SU-DHL-6 (cell line): ENCODE measurements around the gene RECK.

ENCODE experiments used
- H2AFZ ChIP-seq: fragments of 200-600 bp; sonication (generic); 2 replicates; pipeline ENCODE4 v1.6.1; 2014; ENCODE audit warnings: low read depth, mild to moderate bottlenecking, moderate library complexity, mixed read lengths, antibody characterized with exemption, low read length; ENCODE audit not compliant: severe bottlenecking
- H3F3A ChIP-seq: fragments of 200-600 bp; shearing (Covaris generic); 2 replicates; pipeline ENCODE4 v1.6.0; 2016; ENCODE audit warnings: antibody characterized with exemption, mild to moderate bottlenecking; ENCODE audit not compliant: insufficient read depth
- H3K27ac ChIP-seq: fragments of 200-600 bp; sonication (generic); 2 replicates; pipeline ENCODE4 v1.5.1; 2016; ENCODE audit warnings: low read depth, mild to moderate bottlenecking, low read length, moderate library complexity, mixed read lengths
- H3K27me3 ChIP-seq: fragments of 200-600 bp; sonication (generic), shearing (Covaris generic); 2 replicates; pipeline ENCODE4 v1.6.0; 2014; ENCODE audit warnings: mild to moderate bottlenecking, low read length
- H3K36me3 ChIP-seq: fragments of 200-600 bp; sonication (generic); 2 replicates; pipeline ENCODE4 v1.6.1; 2014; ENCODE audit warnings: mild to moderate bottlenecking, low read length, mixed read lengths
- H3K4me2 ChIP-seq: fragments of 300-600, 200-600 bp; shearing (Covaris generic), sonication (generic); 2 replicates; pipeline ENCODE4 v1.6.0; 2014; ENCODE audit warnings: low read length, low read depth, mild to moderate bottlenecking; ENCODE audit not compliant: poor library complexity, severe bottlenecking
- H3K4me3 ChIP-seq: fragments of 200-600 bp; sonication (generic); 2 replicates; pipeline ENCODE4 v1.5.1; 2014; ENCODE audit warnings: antibody characterized with exemption, low read length, mild to moderate bottlenecking, mixed read lengths; ENCODE audit not compliant: insufficient read depth, poor library complexity, severe bottlenecking
- H3K79me2 ChIP-seq: fragments of 200-600 bp; sonication (generic); 2 replicates; pipeline ENCODE4 v1.6.1; 2014; ENCODE audit warnings: mild to moderate bottlenecking, low read length, moderate library complexity; ENCODE audit not compliant: insufficient read depth
- H3K9ac ChIP-seq: fragments of 200-600 bp; sonication (generic); 2 replicates; pipeline ENCODE4 v1.7.0; 2014; ENCODE audit warnings: mild to moderate bottlenecking, low read length
- H3K9me2 ChIP-seq: fragments of 200-600 bp; sonication (generic); replicated peaks from 2 replicates; pipeline ENCODE4 v1.6.1; 2014; ENCODE audit warnings: low read length; ENCODE audit not compliant: insufficient read depth
- H3K9me3 ChIP-seq: fragments of 200-600 bp; sonication (generic); 2 replicates; pipeline ENCODE4 v1.6.1; 2014; ENCODE audit warnings: low read length, mixed read lengths; ENCODE audit not compliant: insufficient read depth
- H4K20me1 ChIP-seq: fragments of 200-600 bp; sonication (generic); 2 replicates; pipeline ENCODE4 v1.6.1; 2014; ENCODE audit warnings: low read depth, mild to moderate bottlenecking, antibody characterized with exemption, low read length, moderate library complexity, mixed read lengths
- EZH2phosphoT487 ChIP-seq: fragments of 200-600 bp; sonication (generic), shearing (Covaris generic); conservative IDR thresholded peaks from 2 replicates; pipeline ENCODE4 v1.6.1; 2018; ENCODE audit warnings: mild to moderate bottlenecking, antibody characterized with exemption, low read length, moderate library complexity, mixed read lengths
- TF ChIP-seq, protein P1 (sequence below): fragments of 200-600 bp; sonication (generic); IDR thresholded peaks from one replicate; pipeline ENCODE4 v1.5.1; 2017; ENCODE audit warnings: antibody characterized with exemption, mild to moderate bottlenecking, low read length, moderate library complexity; ENCODE audit not compliant: insufficient read depth, poor library complexity, severe bottlenecking

Gene RECK

DNA sequence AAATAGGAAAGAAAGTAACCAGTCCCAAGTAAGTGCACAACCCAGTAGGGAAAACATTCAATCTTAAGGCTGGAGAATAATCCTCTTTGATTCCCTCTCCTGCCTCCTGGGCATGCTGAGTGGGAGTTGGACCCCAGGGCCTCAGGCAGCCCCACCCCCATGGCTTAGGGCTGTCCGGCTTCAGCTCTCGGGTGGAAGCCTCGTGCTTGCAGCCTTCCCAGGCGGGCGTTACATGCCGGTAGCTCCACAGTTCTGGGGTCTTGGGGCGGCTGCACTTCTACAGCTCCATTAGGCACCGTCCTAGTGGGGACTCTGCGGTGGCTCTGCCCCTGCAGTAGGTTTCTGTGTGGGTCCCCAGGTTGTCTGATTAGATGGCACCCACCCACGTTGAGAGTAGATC lies 109.9 kb downstream of the RECK start:
- no peak overlapping the region for H3K4me3 ChIP-seq
- no peaks in the 10 kb centered on the region for H3K79me2 ChIP-seq

DNA sequence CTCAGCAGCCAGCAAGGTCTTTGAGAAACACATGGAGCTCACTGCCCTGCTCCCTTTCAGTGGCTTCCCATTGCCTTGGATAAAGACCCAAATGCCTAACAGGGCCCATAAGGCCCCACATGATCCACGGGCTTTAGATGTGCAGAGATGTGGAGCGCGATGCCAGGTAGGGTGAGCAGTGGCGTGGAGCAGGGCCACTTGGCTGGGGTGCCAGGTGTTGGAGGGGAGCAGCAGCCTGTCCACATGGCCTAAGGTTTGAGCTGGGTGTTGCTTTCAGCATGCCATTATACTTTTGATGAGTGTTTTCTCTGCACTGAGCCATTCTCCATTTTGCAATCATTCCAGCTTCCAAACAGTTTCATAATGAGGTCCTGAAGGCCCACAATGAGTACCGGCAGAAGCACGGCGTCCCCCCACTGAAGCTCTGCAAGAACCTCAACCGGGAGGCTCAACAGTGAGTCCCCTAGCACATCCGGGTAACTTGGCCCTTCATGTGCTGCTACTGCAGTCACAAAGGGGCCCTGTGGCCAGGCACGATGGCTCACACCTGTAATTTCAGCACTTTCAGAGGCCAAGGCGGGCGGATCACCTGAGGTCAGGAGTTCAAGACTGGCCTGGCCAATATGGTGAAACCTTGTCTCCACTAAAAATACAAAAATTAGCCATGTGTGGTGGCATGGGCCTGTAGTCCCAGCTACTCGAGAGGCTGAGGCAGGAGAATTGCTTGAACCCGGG lies 110.9 kb downstream of the RECK start:
- no peak overlapping the region for H3K27ac ChIP-seq
- no peaks in the 10 kb centered on the region for H4K20me1 ChIP-seq
- no peak overlapping the region for H3K9ac ChIP-seq
- no peaks in the 10 kb centered on the region for H3K9me3 ChIP-seq
- TF ChIP-seq EZH2phosphoT487 = no peak
- TF ChIP-seq, protein P1, sequence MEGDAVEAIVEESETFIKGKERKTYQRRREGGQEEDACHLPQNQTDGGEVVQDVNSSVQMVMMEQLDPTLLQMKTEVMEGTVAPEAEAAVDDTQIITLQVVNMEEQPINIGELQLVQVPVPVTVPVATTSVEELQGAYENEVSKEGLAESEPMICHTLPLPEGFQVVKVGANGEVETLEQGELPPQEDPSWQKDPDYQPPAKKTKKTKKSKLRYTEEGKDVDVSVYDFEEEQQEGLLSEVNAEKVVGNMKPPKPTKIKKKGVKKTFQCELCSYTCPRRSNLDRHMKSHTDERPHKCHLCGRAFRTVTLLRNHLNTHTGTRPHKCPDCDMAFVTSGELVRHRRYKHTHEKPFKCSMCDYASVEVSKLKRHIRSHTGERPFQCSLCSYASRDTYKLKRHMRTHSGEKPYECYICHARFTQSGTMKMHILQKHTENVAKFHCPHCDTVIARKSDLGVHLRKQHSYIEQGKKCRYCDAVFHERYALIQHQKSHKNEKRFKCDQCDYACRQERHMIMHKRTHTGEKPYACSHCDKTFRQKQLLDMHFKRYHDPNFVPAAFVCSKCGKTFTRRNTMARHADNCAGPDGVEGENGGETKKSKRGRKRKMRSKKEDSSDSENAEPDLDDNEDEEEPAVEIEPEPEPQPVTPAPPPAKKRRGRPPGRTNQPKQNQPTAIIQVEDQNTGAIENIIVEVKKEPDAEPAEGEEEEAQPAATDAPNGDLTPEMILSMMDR = no peak
- no peak overlapping the region for H3K4me3 ChIP-seq
- no peaks in the 10 kb centered on the region for H3K79me2 ChIP-seq
- H3K4me2 ChIP-seq = no peak overlapping the region
- H3K36me3 ChIP-seq = no peaks in the 10 kb centered on the region
- H2AFZ ChIP-seq = no peak overlapping the region
- no peaks in the 10 kb centered on the region for H3F3A ChIP-seq
- H3K27me3 ChIP-seq = no peaks in the 10 kb centered on the region
- no peaks in the 10 kb centered on the region for H3K9me2 ChIP-seq

More for the DNA sequence above, 109.9 kb downstream of the RECK start:
- Histone ChIP-seq H4K20me1 (no peaks in the 10 kb centered on the region), H2AFZ (no peak overlapping the region), H3K9ac (no peak overlapping the region), H3K36me3 (no peaks in the 10 kb centered on the region), H3K9me2 (no peaks in the 10 kb centered on the region), H3K27ac (no peak overlapping the region), H3F3A (no peaks in the 10 kb centered on the region), H3K4me2 (no peak overlapping the region), H3K27me3 (no peaks in the 10 kb centered on the region), H3K9me3 (no peaks in the 10 kb centered on the region)
- no peak for TF ChIP-seq EZH2phosphoT487
- TF ChIP-seq, protein P1 = no peak

DNA sequence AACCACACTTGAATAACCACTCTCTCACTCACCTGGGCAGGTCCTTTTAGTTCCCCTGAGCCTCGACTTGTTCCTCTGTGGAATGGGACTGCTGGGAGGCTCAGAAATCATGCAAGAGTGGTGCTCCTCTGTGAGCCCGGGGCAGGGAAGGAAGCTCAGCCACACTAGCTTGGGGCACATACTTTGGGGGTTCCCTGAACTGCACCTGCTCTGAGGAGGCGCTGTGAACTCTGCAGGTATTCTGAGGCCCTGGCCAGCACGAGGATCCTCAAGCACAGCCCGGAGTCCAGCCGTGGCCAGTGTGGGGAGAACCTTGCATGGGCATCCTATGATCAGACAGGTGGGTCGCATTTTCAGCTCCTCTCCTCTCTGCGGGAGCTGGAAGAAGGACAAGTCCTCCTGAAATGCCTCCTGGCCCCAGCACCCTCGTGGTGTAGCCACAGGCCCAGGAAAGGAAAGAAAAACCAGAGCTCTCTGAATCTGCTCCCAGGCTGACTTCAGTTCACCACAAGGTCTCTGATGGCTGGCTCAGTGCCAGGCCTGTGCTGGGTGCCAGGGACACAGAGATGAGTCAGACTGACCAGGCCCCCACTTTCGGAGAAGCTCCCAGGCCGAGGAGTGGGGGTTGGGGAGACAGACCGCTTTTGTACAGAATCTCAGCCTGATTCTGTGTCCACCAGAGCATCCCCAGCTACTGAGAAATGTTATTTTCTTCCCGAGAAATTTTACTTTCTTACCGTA lies 111.8 kb downstream of the RECK start:
- H3K9ac ChIP-seq = no peak overlapping the region
- H3K27me3 ChIP-seq = no peaks in the 10 kb centered on the region
- no peaks in the 10 kb centered on the region for H3K36me3 ChIP-seq
- H3K27ac ChIP-seq = no peak overlapping the region
- H3K4me3 ChIP-seq = no peak overlapping the region
- H2AFZ ChIP-seq = no peak overlapping the region
- TF ChIP-seq EZH2phosphoT487 = no peak
- TF ChIP-seq, protein P1 = no peak
- H3K9me2 ChIP-seq = no peaks in the 10 kb centered on the region
- H3F3A ChIP-seq = no peaks in the 10 kb centered on the region
- H3K9me3 ChIP-seq = no peaks in the 10 kb centered on the region
- H4K20me1 ChIP-seq = no peaks in the 10 kb centered on the region
- no peak overlapping the region for H3K4me2 ChIP-seq
- H3K79me2 ChIP-seq = no peaks in the 10 kb centered on the region
